Glomerular endothelial cell (primary cell): Measurements from ENCODE around the gene FOXB1. TPM values are rescaled to one million over a fixed set of nuclear protein-coding genes. Genes with fewer than 3 reads are reported as not detected.

Experiments used
- DNase-seq: peaks from one replicate; pipeline ENCODE4 v3.0.0-alpha.2; 2011; ENCODE audit warnings: low read depth, low spot score; ENCODE audit errors: extremely low read depth
- total RNA-seq: library from RNA; depleted of rRNA; stranded (reverse); fragments of >200 nt; gene quantifications from 2 replicates; pipeline ENCODE4 v1.2.3, GENCODE V29; 2015

The FOXB1 gene
- total RNA-seq, 1 donor from 2014 or later, result not detected

DNA sequence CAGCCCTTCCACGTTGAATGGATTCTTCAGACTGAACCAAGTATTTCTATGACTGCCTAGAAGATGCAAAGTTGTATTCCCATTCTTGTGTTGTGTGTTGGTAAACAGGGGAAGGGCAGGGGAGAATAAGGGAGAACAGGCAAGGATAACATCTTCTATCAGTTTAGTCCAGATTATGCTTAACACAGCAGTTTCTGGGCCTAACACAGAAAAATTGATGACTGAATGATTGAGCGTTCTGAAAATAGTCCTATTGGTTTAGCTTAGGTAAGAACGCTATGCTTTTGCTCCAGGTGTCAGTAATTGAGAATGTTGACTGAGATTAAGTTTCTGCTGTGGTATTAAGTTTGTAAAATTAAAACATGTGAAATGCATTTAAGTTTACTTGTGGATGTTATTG, 8.6 kb downstream of the FOXB1 start:
- no peak for DNase-seq

- DNase-seq, result no peak
Measured at GRCh38 chr15:60017538-60018520, 13.7 kb downstream of the FOXB1 start.

- DNase-seq, result no peak
Measured at GRCh38 chr15:60020736-60021135, 16.6 kb downstream of the FOXB1 start.

DNA sequence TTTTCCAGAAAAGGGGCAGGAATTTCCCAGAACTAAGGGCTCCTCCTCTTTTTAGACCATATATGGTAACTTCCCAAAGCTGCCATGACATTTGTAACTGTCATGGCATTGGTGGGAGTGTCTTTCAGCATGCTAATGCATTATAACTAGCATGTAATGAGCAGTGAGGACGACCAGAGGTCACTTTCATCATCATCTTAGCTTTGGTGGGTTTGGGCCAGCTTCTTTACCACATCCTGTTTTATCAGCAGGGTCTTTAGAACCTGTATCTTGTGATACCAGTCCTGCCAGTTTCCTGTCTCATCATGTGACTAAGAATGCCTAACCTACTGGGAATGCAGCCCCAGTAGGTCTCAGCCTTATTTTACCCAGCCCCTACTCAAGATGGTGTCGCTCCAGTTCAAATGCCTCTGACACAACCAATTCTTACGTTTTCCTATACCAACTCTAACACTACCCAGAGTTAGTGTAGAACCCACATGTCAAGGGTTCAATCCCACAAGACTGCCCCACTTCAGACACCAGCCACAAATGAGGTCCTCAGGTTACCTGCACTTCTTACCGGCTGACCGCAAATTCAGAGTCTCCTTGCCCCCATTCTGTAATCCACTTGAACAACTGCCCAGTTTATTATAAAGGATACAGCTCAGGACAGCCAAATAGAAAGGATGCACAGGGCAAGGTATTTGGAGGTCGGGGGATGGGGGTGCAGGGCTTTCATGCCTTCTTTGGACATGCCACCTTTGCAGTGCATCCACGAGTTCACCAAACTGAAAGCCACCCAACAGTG, 17.7 kb downstream of the FOXB1 start:
- DNase-seq, result no peak

DNA sequence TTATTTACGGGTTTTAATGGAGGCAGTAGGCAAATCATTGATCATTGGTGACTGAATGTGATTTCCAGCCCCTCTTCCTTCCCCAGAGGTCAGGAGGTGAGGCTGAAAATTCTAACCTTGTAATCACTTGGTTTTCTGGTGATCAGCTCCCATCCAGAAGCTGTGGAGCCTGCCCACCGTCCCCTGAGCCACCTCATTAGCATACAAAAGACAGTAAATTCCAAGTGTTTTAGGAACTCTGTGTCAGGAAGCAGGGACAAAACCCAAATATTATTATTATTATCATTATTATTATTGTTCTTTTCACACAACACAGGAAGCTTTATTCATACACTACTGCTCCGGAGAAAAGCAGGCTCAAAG, 18.2 kb downstream of the FOXB1 start:
- DNase-seq, result no peak

- DNase-seq, result no peak
Measured at GRCh38 chr15:60026555-60026954, 22.4 kb downstream of the FOXB1 start.

DNA sequence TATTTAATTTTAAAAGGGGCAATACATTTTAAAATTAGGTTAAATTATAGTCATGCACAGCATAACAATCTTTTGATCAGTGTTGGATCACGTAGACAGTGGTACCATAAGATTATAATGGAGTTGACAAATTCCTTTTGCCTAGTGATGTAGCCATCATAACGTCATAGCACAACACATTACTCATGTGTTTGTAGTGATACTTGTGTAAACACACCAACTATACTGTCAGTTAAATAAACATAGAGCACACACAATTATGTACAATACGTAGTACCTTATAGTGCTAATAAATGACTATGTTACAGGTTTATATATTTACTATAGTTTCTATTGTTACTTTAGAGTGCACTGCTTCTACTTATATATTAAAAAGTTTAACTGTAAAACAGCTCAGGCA, 31.2 kb downstream of the FOXB1 start:
- no peak for DNase-seq

GRCh38 chr15:60039316-60039715, 35.2 kb downstream of the FOXB1 start:
- no peak for DNase-seq

DNA sequence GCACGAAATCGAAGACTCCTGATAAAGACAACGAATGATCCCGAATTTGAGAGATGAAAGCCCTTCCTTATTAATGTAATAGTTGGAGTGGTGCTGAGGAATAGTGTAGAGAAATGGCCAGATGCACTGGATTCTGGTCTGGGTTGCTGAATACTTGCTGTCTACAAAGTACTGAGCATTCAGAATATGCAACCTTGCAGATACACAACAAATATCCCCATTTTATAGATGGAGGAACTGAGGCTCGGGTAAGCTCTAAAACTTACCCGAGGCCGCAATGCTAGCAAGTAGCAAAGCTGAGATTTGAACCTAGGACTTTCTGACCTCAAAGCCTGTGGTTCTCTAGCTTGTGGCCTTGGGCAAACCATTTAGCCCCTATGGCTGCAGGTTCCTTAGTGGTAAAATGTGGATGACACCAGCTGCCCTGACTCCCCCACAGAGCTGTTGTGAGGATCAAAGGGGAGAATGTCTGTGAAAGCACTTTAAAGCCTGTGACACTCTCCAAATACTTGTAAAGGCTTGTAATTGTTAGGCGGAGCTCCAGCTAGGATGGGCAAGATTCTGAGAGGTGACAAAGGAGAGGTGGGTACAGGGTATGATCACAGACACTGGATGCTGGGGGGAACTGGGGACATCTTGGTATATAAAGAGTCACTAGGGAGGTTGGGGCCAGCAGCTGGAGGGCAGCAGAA, 39.8 kb downstream of the FOXB1 start:
- no peak for DNase-seq

DNA sequence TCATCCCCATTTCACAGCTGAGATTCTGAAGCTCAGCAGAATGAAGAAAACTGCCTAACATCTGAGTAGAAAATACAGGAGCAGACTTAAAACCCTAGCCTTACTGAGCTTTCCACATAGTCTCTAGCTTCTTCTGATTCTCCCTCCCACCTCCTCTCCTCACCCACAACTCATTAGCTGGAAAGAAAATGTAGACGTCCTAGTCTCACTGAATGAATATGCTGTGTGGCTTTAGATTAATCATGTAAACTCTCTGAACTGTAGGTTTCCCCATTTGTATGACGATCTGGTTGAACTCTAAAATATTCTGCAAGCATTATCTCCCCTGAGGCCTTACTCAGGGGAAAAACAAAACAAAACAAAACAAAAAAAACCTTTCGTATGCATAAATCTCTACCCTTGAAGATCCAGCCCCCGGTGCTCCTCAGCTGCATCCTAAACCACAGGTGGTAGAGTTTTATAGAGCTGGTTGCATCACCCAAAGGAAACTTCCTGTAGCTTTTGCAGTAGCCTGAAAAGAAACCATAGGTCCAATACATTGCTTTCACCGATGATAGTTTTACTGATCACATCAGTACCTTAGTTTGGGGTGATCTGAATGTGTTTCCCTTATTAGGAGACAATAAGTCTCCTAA, 40.6 kb downstream of the FOXB1 start:
- DNase-seq, result no peak

DNA sequence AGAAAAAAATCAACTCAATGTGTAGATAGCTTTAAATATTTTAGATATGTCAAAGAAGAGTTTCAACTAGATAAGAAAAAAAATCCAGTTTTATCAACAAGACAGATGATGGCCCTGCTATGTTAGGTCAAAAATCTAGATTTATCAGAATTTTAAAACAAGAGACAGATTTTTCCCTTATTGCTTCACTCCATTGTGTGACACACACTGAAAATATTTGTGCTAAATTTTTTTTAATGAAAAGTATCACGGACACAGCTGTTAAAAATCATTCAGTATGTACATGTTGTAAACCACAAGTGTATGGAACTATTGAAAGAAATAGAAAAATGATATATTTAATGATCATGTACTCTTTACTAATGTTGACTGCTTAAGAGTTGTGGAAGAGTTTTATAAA, 43.6 kb downstream of the FOXB1 start:
- no peak for DNase-seq

- no peak for DNase-seq
Measured at GRCh38 chr15:60049948-60050347, 45.8 kb downstream of the FOXB1 start.

GRCh38 chr15:60052796-60053195, 48.7 kb downstream of the FOXB1 start:
- no peak for DNase-seq

GRCh38 chr15:60054472-60054871, 50.4 kb downstream of the FOXB1 start:
- DNase-seq, result no peak
